OCI-M2 (cell line): Measurements from ENCODE around the gene RNPS1.
"Not testable (repeated sequence)": the region's sequence is repeated elsewhere in the genome, so short reads cannot be mapped to it uniquely, and the experiment has no call there.

Source experiments
- DNase-seq: peaks from one replicate; lab custom pipeline; 2025; ENCODE audit not compliant: unreplicated experiment; lab: John Stamatoyannopoulos, UW

The RNPS1 gene

DNA sequence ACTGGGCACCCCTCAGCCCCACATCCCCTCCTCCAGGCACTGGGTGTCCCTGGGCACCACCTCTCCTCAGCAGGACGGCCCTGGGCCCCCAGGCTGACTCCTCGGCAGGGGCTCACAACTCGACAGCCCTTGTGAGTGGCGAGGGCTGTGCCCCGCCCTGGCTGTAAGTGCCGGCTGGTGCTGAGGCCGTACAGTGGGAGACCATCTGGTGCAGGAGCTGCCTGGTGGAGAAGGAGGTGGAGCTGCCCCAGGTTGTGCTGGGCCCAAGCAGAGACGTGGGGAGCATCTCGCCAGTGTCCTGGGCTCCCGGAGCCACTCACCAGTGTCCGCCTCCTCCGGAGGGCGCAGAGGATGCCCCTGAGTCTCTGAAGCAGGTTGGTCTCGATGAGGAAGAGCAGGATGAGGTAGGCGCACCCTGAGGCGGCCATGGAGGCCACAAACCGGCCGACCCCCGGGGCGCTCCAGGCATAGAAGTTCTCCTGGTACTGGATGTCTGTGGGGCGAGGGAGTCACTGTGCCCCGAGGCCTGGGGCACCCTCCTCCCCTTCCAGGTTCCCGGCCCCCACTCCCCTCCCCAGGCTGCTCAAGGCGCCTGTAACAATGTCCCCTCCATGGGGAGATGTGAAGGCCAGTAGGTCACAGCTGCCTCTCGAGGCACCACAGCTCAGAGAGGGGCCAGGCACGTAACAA is 15.1 kb upstream of the RNPS1 start:
- no peak for DNase-seq

DNA sequence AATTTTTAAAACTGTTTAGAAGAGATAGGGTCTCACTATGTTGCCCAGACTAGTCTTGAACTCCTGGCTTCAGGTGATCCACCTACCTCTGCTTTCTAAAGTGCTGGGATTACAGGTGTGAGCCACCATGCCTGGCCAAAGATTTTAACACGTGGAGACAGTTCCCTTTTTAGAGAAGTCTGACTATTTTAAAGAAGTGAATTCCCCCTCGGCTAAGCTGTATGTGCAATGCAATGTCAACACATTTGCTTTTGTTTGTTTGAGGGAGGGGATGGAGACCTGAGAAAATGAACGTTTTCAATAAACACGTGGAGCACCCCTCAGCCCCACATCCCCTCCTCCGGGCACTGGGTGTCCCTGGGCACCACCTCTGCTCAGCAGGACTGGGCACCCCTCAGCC is 14.3 kb upstream of the RNPS1 start:
- DNase-seq = no peak

DNA sequence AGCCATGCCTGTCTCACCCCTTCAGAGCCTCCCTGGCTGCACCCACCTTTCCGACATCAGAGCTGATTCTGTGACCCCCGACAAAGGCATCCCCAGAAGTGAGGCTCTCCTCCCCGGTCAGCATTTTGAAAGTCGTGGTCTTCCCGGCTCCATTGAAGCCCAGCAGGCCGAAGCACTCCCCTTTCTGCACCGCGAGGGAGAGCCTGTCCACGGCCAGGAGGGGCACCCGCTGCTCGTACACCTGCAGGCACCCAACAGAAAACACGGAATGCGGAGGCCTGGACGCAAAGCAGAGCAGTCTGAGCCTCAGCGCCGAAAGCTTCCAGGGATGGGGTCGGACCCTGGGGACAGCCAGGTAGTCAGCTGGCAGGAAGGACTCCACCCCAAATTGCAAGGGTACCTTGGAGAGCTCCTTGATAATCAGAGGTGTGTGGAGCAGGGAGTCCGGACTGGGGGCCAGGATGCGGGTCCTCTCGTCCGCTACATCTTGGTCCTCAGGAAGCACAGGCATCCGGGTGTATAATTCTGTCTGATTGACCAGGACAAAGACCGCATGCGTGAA is 13.1 kb upstream of the RNPS1 start:
- no peak for DNase-seq

DNA sequence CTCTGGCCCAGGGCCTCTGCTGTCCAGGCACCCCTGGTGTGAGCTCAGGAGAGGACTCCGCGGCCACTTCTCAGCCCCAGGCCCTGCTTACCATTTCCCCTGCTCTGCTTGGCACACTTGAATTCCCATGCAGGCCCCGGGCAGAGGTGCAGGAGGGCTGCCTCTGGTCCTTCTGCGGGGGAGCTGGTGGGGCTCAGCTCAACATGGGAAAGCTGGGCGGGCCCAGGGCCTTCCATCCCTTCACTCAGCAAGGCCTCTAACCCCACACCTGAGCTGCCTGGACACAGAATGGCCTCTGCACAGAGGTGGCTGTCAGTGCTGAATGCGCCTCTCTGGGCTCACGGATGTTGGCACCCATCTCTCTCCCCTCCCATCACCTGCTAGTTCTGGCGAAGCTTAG is 12.5 kb upstream of the RNPS1 start:
- no peak for DNase-seq

DNA sequence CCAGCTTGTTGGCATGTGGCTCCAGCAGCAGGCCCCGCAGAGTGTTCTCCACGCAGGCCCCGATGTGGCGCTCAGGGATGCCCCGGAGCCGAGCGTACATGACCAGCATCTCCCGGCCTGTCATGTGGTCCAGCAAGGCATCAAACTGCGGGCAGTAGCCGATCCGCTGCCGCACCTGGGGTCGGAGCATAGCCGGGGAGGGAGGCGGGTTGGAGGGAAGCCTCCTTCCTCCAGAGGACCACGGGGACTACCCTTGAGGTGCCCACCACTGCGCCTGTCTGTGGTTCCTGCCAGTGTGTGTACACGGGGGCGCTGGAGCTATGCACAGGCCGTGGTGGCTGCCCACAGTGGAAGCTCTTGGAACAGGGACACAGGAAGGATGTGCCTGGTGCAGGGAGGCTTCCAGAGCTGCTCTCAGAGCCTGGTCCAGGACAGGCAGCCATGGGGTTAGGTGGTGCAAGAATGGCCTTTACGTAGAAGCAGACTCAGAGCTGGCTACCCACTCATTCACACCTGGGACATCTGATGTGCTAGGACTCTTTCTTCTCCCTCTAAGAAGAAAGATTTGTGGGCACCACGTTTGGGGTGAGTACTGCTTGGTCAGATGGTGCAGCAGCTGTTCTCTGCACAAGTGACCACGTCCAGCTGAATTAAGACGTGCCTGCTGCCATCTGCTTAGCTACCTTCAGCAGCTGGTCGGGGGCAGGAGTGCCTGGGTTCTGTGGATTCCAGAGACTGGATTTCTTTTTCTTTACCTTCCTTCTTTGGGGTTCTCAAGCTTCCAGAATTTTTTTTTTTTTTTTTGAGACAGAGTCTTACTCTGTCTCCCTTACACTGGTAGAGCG is 11.3 kb upstream of the RNPS1 start:
- no peak for DNase-seq

DNA sequence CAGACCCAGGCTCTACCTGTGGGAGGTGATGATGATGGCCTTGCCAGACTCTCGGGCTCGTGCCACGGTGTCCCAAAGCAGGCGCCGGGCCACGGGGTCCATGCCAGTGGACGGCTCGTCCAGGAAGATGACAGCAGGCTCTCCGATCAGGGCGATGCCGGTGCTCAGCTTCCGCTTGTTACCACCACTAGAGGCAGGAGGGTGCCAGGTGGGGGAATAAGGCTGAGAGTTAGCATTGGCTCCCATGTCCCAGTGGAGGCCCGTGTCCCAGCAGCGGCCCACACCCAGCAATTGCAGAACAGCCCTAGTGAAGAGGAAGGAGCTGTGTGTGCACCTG is 10.3 kb upstream of the RNPS1 start:
- no peak for DNase-seq

DNA sequence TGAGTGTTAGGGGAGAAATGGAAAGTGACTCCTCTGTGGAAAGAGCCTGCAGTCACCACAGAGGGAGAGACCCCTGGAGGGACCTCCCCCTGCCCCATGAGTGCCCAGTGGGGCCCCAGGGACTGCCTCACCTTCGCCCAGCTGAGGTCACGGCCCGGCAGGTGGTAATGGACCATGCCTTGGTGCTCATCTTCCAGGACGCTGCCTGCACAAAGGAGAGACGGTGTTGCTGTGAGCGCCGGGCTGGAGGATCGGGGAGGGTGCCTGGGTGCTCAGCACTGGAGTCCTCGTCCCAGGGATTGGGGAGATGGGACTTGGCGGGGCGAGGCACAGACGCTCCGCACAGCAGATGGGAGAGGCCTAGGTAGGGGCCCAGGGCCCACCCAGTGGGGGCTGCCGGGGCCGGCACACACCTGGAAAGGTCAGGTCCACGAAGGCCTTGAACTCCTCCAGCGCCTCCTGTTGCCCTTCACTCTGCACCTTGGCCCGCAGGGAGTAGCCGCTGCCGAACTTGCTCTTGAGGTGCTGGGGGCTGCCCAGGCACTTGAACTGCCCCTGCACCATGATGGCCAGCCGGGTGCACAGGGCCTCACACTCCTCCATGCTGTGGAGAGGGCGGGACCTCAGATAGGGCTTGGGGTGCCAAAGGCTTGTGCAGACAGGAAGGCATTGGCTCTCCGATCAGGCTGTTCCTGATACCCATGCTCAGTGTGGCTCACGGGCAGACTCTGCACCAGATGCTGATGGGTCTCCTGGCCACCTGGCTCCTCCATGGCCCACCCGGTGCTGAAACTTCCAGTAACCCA is 9.7 kb upstream of the RNPS1 start:
- no peak for DNase-seq

DNA sequence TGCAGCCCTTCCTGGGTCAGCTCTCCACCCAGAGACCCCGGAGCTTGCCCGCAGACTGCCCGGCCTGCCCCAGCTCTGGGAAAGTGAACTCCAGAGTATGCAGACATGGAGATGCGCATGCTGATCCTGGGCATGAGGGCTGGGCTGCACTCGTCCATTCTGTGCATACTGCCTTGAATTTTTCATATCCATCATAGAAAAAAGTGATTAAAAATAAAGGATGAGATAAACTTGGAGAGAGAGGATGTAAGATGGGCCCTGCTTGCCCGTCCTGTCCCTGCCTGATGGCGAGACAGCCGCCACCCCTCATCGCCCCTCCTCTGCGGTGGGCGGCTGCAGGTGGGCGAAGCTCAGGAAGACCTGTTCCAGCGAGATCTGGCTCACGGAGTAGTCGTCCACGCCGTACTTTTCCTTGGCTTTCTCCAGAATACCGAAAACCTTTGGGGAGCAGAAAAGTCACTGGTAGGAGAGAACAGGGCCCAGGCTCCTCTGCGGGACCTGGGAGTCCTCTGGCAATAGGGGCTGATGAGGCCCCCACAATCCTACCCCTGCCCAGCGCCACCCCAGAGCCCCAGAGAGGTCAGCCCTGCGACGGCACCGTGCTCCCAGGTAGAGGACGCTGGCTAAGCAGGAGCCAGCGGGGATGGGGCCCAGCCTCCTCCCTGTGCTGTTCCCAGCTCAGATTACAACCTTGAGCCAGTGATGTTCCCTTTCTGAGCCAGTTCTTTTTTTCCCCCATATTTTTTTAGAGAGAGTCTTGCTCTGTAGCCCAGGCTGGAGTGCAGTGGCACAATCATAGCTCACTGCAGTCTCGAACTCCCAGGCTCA is 8.7 kb upstream of the RNPS1 start:
- no peak for DNase-seq

DNA sequence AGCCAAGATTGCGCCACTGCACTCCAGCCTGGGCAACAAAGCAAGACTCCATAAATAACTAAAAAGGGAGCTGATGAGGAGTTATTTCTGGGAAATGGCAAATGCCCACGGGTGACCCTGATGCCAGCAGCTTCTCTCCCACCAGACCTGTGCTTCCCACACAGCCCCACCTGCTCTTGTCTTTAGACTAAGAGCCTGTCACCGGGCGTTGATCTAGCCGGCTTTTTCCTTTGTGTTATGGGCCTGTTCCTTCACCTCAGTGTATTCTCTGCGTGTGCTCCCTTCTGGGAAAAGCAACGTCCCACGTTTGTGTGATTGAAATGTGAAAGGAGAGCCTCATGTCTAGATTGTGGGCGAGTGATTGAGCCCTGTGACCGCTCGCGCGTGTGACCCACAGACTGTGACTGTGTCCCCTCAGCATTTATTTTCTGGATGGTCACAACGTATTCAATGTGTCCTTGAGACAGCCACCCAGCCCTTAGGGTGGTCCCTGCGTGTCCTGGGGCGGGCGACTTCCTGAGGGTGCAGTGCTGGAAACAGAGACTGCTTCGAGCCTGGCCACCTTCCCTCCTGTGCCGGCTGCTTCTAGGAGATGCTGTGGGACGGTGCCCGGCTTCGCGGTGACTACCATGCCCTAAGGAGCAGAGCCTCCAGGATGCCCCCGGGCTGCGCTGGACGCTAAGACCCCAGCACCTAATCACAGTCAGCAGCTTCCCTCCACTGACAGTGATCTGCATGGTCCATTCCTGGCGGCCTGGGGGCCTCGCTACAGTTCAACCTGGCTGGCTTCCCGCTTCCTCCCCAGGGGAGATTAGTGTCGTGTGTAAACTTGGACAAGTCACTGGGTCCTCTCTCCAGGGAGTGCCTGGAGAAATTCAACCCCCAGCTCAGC is 7.8 kb upstream of the RNPS1 start:
- DNase-seq = no peak

DNA sequence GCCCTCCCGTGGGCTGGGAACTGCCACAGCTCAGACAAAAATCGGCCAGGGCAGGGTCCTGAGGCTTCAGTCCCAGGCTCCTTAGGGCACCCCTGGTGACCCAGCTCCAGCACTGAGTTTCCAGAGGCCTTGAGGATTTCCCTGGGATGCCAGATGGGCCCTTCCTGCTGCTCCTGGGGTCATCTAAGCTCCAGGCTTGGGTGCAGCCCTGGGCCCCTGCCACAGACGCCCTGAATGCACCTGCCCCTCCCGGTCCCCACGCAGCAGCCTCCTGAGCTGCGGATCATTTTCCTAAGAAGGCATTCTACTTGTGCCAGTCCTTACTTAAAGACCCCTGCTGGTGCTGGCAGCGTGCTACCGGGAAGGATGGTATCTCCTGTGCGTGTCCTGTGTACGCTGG is 6.0 kb upstream of the RNPS1 start:
- no peak for DNase-seq

DNA sequence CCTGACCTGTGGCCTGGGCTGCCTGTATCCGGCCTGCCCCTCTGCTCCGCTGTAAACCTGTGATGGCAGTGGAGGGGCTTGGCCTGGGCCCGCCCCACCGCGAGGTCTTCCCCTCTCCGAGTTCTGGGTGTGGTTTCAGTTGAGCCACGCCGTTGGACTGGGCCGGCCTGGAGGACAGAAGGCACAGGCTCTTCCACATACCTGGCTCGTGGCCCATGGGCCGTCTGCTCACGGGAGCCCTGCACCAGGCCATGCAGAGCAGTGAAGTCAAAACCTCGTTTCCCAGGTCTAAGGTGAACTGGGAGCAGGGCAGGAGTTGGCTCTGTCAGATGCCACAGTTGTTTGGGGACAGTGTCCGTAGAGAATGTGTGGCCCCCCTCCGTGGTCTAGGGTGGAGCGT is 5.6 kb upstream of the RNPS1 start:
- no peak for DNase-seq

DNA sequence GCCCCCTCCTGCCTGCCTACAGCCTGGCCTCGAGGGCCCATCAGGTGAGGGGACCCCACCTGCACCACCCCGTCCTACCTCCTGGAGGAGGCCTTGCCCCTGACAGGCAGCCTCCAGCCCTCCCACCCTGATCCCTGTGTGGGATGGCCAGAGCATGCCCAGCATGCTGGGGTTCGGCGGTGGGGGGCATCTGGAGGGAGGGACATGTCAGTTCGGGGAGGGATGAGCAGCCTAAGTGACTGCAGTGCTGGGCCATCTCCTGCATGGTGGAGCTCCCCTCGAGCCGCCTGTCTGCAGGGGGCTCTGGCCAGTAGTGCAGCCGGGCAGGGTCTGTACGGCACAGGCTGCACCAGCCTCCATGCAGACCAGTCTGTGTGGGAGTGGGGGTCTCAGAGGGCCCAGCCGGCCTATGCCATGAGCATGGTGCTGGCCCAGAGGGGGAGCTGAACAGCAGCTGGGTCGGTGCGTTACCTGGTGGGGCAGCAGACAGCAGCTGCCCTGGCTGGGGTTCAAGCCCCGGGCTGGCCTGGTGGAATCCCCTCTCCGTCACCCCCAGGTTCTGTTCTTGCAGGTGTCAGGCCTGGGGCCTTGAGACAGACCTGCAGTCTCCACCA is 4.0 kb upstream of the RNPS1 start:
- no peak for DNase-seq

DNA sequence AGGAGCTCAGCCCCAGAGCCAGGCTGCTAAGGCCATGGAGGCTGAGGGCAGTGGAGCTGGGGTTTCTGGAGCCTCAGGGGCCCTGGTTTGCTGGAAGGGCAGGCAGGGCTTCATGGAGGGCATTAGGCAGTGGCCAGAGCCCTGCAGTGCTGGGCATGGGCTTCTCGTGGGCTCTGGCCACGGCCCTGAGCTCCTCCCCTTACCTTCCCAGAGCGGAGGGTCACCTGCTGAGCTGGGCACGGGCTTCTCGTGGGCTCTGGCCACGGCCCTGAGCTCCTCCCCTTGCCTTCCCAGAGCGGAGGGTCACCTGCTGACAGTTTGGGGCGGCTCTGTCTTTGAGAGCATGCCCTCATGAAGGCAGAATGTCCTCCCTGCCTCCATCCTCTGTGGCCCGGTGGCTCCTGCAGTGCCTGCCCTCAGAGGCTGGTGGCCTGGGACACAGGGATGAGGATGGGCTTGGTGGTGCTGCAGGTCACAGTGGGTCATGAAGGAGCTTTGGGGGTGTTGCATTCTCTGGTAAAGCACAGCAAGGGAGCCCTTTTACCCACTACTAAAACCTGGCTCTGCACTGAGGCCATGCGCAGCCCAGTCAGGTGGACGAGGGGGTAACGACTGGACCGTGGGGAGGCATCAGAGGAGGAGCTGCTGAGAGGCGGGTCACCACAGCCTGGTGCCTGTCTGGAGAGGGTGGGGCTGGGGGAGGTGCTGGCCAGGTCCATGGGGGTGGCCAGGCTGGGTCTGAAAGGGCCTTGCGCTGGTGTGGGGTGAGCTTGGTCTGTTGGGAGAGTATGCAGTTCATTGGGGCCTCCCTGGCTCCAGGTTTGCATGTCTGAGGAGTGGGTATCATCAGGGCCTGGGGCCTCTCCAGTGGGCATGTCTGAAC is 2.9 kb upstream of the RNPS1 start:
- DNase-seq = no peak

DNA sequence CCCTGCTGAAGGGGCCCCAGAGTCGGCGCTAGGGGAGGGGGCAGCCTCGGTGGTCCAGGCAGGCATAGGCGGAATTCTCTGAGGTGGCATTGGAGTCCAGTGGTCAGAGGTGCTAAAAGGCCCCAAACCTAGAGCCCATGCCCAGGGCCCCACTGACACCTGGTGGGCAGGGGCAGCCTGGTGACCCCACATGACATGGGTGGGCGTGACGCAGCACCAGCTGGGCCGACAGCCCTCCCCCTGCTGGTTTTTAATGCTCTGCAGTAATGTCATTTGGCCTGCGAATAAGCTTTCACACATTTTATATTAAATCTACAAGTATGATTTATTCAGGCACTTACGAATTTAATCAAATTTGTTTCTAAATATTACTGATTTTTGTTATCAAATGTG is 2.1 kb upstream of the RNPS1 start:
- no peak for DNase-seq

DNA sequence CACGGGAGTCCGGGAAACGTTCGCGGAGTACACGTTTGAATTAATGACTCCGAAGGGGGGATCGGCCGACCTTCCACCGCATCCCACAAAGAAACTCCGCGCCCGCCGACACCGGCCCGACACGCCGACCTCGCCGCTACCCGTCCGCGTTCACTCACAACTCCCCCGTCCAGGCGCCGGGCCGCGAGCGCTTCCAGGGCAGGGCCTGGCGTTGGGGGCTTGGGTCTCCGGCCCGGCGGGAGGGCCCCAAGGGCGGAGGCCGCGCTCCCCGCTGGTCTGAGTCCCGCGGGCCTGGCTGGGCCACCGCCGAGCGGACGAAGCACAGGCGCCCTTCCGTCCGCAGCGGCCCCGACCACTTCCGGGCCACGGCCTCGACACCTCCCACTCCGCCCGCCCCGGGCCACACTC is 417 bp downstream of the RNPS1 start:
- DNase-seq = not testable (repeated sequence)

DNA sequence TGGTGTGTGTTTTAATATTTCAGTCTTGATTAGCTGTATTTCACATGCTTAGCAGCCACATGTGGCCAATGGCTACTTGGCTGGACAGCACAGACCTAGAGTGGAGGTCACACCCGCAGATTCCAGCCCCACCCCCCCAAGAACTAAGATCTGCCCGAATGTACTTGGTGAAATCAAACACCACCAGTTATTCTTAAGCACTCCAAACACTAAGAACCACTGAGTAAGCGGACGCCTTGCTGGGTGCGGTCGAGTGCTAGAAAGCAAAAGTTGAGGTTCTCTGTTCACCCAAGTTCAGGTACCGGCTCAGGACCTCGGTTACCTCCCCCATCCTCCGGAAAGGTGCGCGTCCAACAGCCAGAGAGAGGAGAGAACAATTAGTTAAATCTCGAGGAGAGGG is 1.0 kb downstream of the RNPS1 start:
- DNase-seq = not testable (repeated sequence)

DNA sequence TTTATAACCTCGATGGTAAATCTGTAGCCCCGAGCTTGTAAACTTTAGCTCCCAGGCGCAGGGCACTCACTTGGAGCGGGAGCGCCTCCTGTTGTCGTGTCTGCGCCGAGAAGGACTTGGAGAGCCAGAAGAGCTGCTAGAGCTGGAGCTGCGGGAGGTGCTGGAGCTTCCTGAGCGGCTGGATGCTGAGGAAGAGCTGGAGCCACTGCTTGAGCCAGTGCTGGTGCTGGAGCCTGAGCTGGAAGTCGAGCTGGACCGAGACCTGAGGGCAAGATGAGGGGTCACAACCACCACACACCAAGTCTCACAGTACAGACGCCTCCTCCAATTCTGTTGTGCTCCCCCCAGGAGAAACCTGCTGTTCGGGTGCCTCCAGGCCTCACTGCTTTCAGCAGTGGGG is 4.9 kb downstream of the RNPS1 start:
- DNase-seq = not testable (repeated sequence)

DNA sequence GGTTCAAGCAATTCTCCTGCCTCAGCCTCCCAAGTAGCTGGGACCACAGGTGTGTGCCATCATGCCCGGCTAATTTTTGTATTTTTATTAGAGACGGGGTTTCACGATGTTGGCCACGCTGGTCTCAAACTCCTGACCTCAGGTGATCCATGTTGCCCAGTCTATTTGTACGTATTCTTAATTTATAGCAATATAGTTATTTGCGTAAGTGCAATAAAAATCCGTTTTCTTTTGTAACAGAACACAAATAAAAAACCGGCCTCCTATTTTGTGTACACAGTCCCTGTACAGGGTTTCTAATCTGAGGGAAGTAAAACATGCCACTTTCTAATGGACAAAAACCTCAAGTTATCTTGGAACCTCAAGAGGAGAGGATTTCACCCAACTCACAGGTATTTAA is 7.7 kb downstream of the RNPS1 start:
- DNase-seq = no peak
